Activated gamma-delta T cell (primary cell): ENCODE data around the gene ADCY5.

ENCODE experiments used
- DNase-seq: peaks from one replicate; lab custom pipeline; 2025; lab: John Stamatoyannopoulos, UW

Gene ADCY5

GRCh38 chr3:123386477-123387040 lies 62.3 kb downstream of the ADCY5 start:
- DNase-seq = no peak

DNA sequence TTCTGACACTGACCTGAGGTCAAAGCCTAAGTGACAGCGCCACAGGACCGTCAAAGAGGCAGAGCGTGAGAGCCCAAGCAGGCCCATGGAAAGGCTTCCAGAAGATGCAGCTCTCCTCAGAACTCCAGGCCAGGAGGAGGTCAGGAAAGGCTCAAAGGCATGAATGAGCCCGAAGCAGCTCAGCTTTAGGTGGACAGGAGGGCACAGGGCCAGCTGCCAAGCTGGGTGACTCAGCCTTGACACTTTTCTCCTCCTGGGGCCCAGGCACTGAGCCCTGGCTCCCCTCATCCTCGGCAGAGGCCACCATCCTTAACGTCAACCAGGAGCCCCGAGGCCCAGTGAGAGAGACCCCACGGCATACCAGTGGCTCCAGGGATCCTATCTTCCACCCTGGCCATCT lies 62.9 kb downstream of the ADCY5 start:
- no peak for DNase-seq

- no peak for DNase-seq
Measured at GRCh38 chr3:123385499-123385898, 63.4 kb downstream of the ADCY5 start.

- no peak for DNase-seq
Measured at GRCh38 chr3:123385001-123385401, 63.9 kb downstream of the ADCY5 start.

- DNase-seq = no peak
Measured at GRCh38 chr3:123384256-123384655, 64.6 kb downstream of the ADCY5 start.

DNA sequence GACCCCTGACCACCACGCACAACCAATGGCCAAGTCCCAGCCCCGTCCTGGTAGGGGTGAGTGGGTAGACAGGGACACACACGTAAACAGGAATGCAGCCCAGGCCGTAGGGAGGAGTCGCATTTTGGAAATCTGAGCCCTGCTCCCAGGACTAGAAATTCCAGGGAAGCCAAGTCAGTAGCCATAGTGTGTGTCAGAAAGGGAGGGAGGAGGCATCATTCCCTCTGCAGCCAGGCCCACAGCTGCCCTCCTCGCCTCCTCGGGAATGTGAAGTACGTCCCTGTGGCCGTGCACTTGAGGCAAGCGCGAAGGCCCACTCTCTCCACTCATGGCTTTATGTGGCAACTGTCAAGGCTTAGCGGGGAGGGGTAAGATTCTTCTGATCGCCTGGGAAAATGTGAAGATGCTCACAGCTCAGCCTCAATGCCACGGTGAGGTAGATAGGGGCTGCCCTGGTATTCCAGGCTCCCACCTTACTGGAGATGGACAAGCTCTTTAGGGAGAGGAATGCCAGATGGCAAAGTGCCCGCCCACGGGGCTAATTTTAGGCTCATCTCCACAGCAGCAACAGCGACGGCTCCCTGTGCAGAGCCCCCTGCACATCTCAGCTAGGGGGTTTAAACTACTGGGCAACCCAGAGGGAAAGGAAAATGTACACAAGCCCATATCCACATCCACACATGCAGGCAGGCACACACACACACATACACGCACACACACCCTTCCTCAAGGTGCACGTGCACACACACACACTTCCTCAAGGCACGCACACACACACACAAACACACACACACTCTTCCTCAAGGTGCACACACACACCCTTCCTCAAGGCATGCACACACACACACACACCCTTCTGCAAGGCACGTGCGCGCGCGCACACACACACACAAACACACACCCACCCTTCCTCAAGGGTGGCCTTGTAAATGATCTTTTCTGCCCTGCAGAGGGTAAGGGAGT lies 65.5 kb downstream of the ADCY5 start:
- DNase-seq = no peak

DNA sequence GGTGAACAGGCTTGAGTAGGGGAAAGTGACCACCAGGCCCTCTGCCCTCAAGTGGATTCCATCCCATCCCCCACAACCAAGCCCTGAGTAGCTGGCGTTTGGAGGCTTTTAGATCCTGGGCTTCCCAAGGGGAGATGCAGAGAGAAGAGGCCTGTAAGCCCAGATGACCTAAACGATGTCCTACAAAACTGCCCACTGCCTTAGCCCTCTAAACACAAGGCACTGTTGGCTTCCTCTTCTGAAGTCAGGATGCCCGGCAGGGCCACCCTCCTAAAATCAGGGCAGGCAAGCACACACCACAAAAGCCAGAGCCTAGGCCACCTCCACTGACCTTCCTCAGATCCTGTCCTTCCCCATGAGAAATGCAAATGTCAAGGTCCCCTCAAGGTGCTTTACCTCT lies 68.6 kb downstream of the ADCY5 start:
- DNase-seq = no peak

- no peak for DNase-seq
Measured at GRCh38 chr3:123379041-123379830, 69.7 kb downstream of the ADCY5 start.

DNA sequence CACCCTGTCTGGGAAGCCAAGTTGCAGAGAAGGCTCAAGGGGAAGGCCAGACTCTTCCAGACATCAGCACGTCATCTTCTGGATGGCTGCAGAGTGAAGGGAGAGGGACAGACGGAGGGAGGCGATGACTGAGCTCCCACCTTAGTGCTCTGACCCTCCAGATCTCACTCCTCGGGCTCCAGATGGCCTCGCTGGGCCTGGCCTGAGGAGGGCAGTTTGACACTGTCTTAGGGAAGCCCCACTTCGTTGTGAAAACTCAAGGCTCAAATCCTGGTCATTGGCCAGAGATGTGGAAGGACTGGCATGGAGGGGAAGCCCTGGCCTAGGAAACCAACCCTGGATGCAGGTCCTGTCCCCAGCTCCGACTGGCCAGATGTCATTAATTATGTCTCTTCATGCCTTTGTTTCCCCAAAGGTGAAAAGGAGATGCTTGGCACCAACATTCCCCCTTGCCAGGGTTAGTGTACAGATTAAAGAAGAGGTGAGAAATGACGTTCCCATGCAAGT lies 70.4 kb downstream of the ADCY5 start:
- DNase-seq = no peak

- no peak for DNase-seq
Measured at GRCh38 chr3:123377243-123377740, 71.6 kb downstream of the ADCY5 start.

GRCh38 chr3:123376451-123377242 lies 72.2 kb downstream of the ADCY5 start:
- DNase-seq = no peak

GRCh38 chr3:123375014-123375940 lies 73.6 kb downstream of the ADCY5 start:
- no peak for DNase-seq

- no peak for DNase-seq
Measured at GRCh38 chr3:123374016-123374415, 74.9 kb downstream of the ADCY5 start.

GRCh38 chr3:123373474-123373987 lies 75.4 kb downstream of the ADCY5 start:
- no peak for DNase-seq

GRCh38 chr3:123372686-123373473 lies 76.0 kb downstream of the ADCY5 start:
- no peak for DNase-seq

GRCh38 chr3:123371859-123372685 lies 76.8 kb downstream of the ADCY5 start:
- no peak for DNase-seq

GRCh38 chr3:123371426-123371825 lies 77.5 kb downstream of the ADCY5 start:
- DNase-seq = no peak

DNA sequence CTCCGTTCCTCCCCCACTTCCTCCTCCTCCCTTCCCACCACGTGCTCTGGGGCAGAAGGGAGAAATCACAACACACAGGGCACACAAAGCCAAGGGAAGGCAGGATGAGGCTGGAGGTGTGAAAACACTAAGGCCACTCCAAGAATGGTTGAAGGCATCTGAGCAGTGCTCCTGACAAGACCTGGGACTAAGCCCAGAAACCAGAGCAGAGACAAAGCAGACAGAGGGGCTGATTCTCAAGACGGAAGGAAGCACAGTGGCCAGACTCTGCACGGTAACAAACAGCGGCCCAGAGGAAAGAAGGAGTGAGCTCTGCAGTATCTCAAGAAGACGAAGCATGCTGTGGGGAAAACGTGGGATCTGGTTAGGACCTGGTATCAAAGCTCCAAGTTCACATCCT lies 78.1 kb downstream of the ADCY5 start:
- no peak for DNase-seq
